MM.1S (cell line): ENCODE results near the gene NSUN6.

Source experiments
- DNase-seq: peaks from one replicate; pipeline ENCODE4 v3.0.0-alpha.2; 2015
- H2AFZ ChIP-seq: fragments of 300-600 bp; sonication (generic); 2 replicates; pipeline ENCODE4 v1.6.0; 2016; ENCODE audit warnings: antibody characterized with exemption, low read length
- H3F3A ChIP-seq: fragments of 300-600 bp; sonication (generic); 2 replicates; pipeline ENCODE4 v1.6.1; 2016; ENCODE audit warnings: mild to moderate bottlenecking, antibody characterized with exemption, low read length, moderate library complexity, mixed read lengths; ENCODE audit not compliant: insufficient read depth
- H3K27ac ChIP-seq: fragments of 300-600 bp; sonication (generic); 2 replicates; pipeline ENCODE4 v1.5.1; 2016; ENCODE audit warnings: mild to moderate bottlenecking, low read length
- H3K27me3 ChIP-seq: fragments of 300-600 bp; sonication (generic); replicated peaks from 2 replicates; pipeline ENCODE4 v1.6.0; 2016; ENCODE audit warnings: low read length; ENCODE audit not compliant: insufficient read depth
- H3K36me3 ChIP-seq: fragments of 300-600 bp; sonication (generic); replicated peaks from 2 replicates; pipeline ENCODE4 v1.6.1; 2016; ENCODE audit warnings: mild to moderate bottlenecking, low read length, mixed read lengths; ENCODE audit not compliant: insufficient read depth
- H3K4me1 ChIP-seq: fragments of 300-600 bp; sonication (generic); 2 replicates; pipeline ENCODE4 v1.6.1; 2016; ENCODE audit warnings: low read length, mixed read lengths
- H3K4me2 ChIP-seq: fragments of 300-600 bp; sonication (generic); 2 replicates; pipeline ENCODE4 v1.6.0; 2016; ENCODE audit warnings: low read depth, low read length
- H3K4me3 ChIP-seq: fragments of 300-600 bp; sonication (generic); 2 replicates; pipeline ENCODE4 v1.5.1; 2016; ENCODE audit warnings: low read length, mixed read lengths
- H3K79me2 ChIP-seq: fragments of 300-600 bp; sonication (generic); 2 replicates; pipeline ENCODE4 v1.6.1; 2016; ENCODE audit warnings: mixed run types, low read length, mixed read lengths
- H3K9ac ChIP-seq: fragments of 300-600 bp; sonication (generic); 2 replicates; pipeline ENCODE4 v1.6.1; 2016; ENCODE audit warnings: low read length, mixed read lengths
- H3K9me2 ChIP-seq: fragments of 300-600 bp; sonication (generic); replicated peaks from 2 replicates; pipeline ENCODE4 v1.6.1; 2016; ENCODE audit warnings: mild to moderate bottlenecking, low read length, mixed read lengths; ENCODE audit not compliant: insufficient read depth
- H3K9me3 ChIP-seq: fragments of 300-600 bp; sonication (generic); replicated peaks from 2 replicates; pipeline ENCODE4 v1.6.1; 2016; ENCODE audit warnings: mild to moderate bottlenecking, low read length, mixed read lengths; ENCODE audit not compliant: insufficient read depth
- H4K20me1 ChIP-seq: fragments of 300-600 bp; sonication (generic); 2 replicates; pipeline ENCODE4 v1.6.1; 2016; ENCODE audit warnings: mild to moderate bottlenecking, low read length, moderate library complexity, mixed read lengths; ENCODE audit not compliant: insufficient read depth
- CTCF ChIP-seq: fragments of 300-600 bp; sonication (generic); IDR thresholded peaks from 2 replicates; pipeline ENCODE4 v1.5.1; 2016; ENCODE audit warnings: antibody characterized with exemption, low read length, mixed read lengths
- EZH2 ChIP-seq: fragments of 300-600 bp; sonication (generic); optimal IDR thresholded peaks from 2 replicates; pipeline ENCODE3; 2017; ENCODE audit warnings: low read depth, mild to moderate bottlenecking, antibody characterized with exemption, low read length, mixed read lengths
- EZH2phosphoT487 ChIP-seq: fragments of 300-600 bp; sonication (generic); IDR thresholded peaks from 2 replicates; pipeline ENCODE4 v1.6.1; 2018; ENCODE audit warnings: antibody characterized with exemption, low read length

NSUN6 gene

GRCh38 chr10:18532881-18533535, 118.4 kb downstream of the NSUN6 start:
- no peaks in the 10 kb centered on the region for H3K36me3 ChIP-seq
- TF ChIP-seq CTCF = no peak
- no peak for TF ChIP-seq EZH2phosphoT487
- TF ChIP-seq EZH2 = no peak
- no peaks in the 10 kb centered on the region for H3K9me2 ChIP-seq

GRCh38 chr10:18528292-18528691, 123.1 kb downstream of the NSUN6 start:
- Histone ChIP-seq H3F3A (no peaks in the 10 kb centered on the region), H3K9ac (no peak overlapping the region), H3K79me2 (no peaks in the 10 kb centered on the region), H3K4me2 (no peak overlapping the region), H3K4me3 (no peak overlapping the region), H4K20me1 (no peaks in the 10 kb centered on the region), H3K9me3 (no peaks in the 10 kb centered on the region), H3K36me3 (no peaks in the 10 kb centered on the region), H2AFZ (no peak overlapping the region), H3K4me1 (no peaks in the 10 kb centered on the region), H3K27ac (no peak overlapping the region), H3K9me2 (no peaks in the 10 kb centered on the region), H3K27me3 (no peaks in the 10 kb centered on the region)
- DNase-seq = no peak
- TF ChIP-seq EZH2phosphoT487 (no peak), CTCF (no peak)

More at GRCh38 chr10:18532881-18533535, 118.4 kb downstream of the NSUN6 start:
- no peak overlapping the region for H3K9ac ChIP-seq
- no peak overlapping the region for H3K4me3 ChIP-seq
- H3K4me1 ChIP-seq = no peaks in the 10 kb centered on the region
- no peak overlapping the region for H3K27ac ChIP-seq
- H3K79me2 ChIP-seq = no peaks in the 10 kb centered on the region
- DNase-seq = no peak
- H2AFZ ChIP-seq = no peak overlapping the region
- no peaks in the 10 kb centered on the region for H3K9me3 ChIP-seq
- no peaks in the 10 kb centered on the region for H4K20me1 ChIP-seq
- no peaks in the 10 kb centered on the region for H3K27me3 ChIP-seq
- H3F3A ChIP-seq = no peaks in the 10 kb centered on the region
- H3K4me2 ChIP-seq = no peak overlapping the region

GRCh38 chr10:18527687-18528086, 123.7 kb downstream of the NSUN6 start:
- Histone ChIP-seq H2AFZ (no peak overlapping the region), H4K20me1 (no peaks in the 10 kb centered on the region), H3K27me3 (no peaks in the 10 kb centered on the region), H3K79me2 (no peaks in the 10 kb centered on the region), H3K36me3 (no peaks in the 10 kb centered on the region), H3K4me2 (no peak overlapping the region), H3K27ac (no peak overlapping the region), H3K9ac (no peak overlapping the region), H3F3A (no peaks in the 10 kb centered on the region), H3K9me2 (no peaks in the 10 kb centered on the region), H3K9me3 (no peaks in the 10 kb centered on the region), H3K4me3 (no peak overlapping the region), H3K4me1 (no peaks in the 10 kb centered on the region)
- no peak for TF ChIP-seq EZH2
- TF ChIP-seq CTCF = no peak
- TF ChIP-seq EZH2phosphoT487 = no peak
- DNase-seq = no peak
